Esophagus muscularis mucosa (tissue), 3 donors: Measurements from ENCODE around the gene ZNF439.
"Not testable (repeated sequence)": the region's sequence is repeated elsewhere in the genome, so short reads cannot be mapped to it uniquely, and the experiment has no call there.

Experiments
- CTCF ChIP-seq, 3 experiments: fragments of 200-600 bp in 2 of 3; fragments of 450-650 bp in 1 of 3; sonication (generic) in 2 of 3; IDR thresholded peaks; one replicate each; pipeline ENCODE4 v1.5.1; 2017 to 2019; ENCODE audit warnings: antibody characterized with exemption in 3 of 3, mild to moderate bottlenecking in 2 of 3, moderate library complexity in 1 of 3
- EP300 ChIP-seq: sonication (generic); formaldehyde crosslinking; IDR thresholded peaks from one replicate; pipeline ENCODE4 v1.6.1; 2017; ENCODE audit warnings: antibody characterized with exemption

- TF ChIP-seq CTCF (IDR thresholded peaks at IDR 0.05); EP300: not testable (repeated sequence)
These were observed 911 bp upstream of the ZNF439 start for GRCh38 chr19:11847615-11848014.
